Measurements from ENCODE around the gene CRX. TPM values are rescaled to one million over a fixed set of nuclear protein-coding genes. Genes with fewer than 3 reads are reported as not detected.

CRX gene
- total and polyA plus RNA-seq, 2 donors (not counting 1 experiment from before 2014, with no cell fraction given) = not detected

GRCh38 chr19:47826800-47827199, 5.1 kb downstream of the CRX start:
- 84% methylated on average over 6 of the region's 6 CpGs for WGBS (ENCODE audit: insufficient coverage)
- Mint-ChIP-seq H3K4me1 (no peaks in the 10 kb centered on the region), H3K27ac (no peak overlapping the region), H3K9me3 (ENCODE audit: insufficient read depth) (peaks cover 6% of the 10 kb centered on the region), H3K27me3 (peaks cover 7% of the 10 kb centered on the region), H3K4me3 (no peak overlapping the region)
- ChIA-PET CTCF (no interaction called here), POLR2A (no interaction called here)
- no peaks in the 10 kb centered on the region for H3K79me2 ChIP-seq (ENCODE audit: control insufficient read depth, insufficient read depth, low read length)
- H3K36me3 ChIP-seq (replicated peaks in 1 of 2; ENCODE audit: control extremely low read depth in 1 of 2, control insufficient read depth in 1 of 2, extremely low read depth in 1 of 2, insufficient read depth in 2 of 2, low read length in 1 of 2) = no peaks in the 10 kb centered on the region
- no peaks in the 10 kb centered on the region for H3K4me1 ChIP-seq (ENCODE audit: control insufficient read depth in 2 of 2, insufficient read depth in 2 of 2, low read length in 2 of 2)
- ATAC-seq (ENCODE audit: low read depth) (no peak), DNase-seq (no peak)
- no peak overlapping the region for H3K27ac ChIP-seq (ENCODE audit: low read length in 2 of 2)
- TF ChIP-seq CTCF (IDR thresholded peaks at IDR 0.05) (no peak), EZH2 (IDR thresholded peaks at IDR 0.05; ENCODE audit: borderline replicate concordance, insufficient read depth, low read depth, low read length, poor library complexity, severe bottlenecking) (no peak)
- H3K27me3 ChIP-seq (replicated peaks in 1 of 4; ENCODE audit: control extremely low read depth in 1 of 4, control insufficient read depth in 3 of 4, insufficient read depth in 4 of 4, low read length in 3 of 4) = no peaks in the 10 kb centered on the region
- intact Hi-C loops (cut with micrococcal nuclease) = no loop called here
- peaks cover 0 to 4% (median 0%) of the 10 kb centered on the region in 3 donors for H3K9me3 ChIP-seq (ENCODE audit: control extremely low read depth in 1 of 3, control insufficient read depth in 2 of 3, insufficient read depth in 1 of 3, low read length in 2 of 3)
- H3K4me3 ChIP-seq (ENCODE audit: control extremely low read depth in 1 of 5, extremely low read depth in 1 of 5, insufficient read depth in 1 of 5, low read depth in 2 of 5, low read length in 4 of 5) = no peak overlapping the region
- no peaks in the 10 kb centered on the region for H4K20me1 ChIP-seq (ENCODE audit: control insufficient read depth, insufficient read depth, low read length, poor library complexity, severe bottlenecking)
- H3K9ac ChIP-seq (ENCODE audit: low read length) = no peak overlapping the region
- no peak overlapping the region for H3K4me2 ChIP-seq (replicated peaks; ENCODE audit: low read depth, low read length, poor library complexity, severe bottlenecking)
- no peak overlapping the region for H2AFZ ChIP-seq (ENCODE audit: insufficient read depth, low read depth, low read length, poor library complexity, severe bottlenecking)

DNA sequence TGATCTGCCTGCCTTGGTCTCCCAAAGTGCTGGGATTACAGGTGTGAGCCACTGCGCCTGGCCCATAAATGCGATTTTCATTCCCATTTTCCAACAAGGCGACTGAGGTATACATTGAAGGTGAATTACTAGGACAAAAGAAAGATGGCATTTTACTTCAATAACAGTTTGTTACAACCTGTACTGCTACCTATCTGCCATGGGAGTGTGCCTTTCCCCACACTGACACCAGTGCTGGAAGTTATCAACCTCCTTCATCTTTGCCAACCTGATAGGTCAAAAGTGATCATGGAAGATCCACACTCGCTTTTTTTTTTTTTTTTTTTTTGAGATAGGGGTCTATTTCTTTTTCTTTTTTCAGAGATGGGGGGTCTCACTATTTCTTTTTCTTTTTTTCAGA, 11.0 kb downstream of the CRX start:
- POLR2A ChIA-PET = no interaction called here
- no peaks in the 10 kb centered on the region for H3K4me1 Mint-ChIP-seq
- WGBS (ENCODE audit: insufficient coverage) = no CpG with 5 or more reads among the region's 4 CpGs

More for the DNA sequence above, 11.0 kb downstream of the CRX start:
- no peak overlapping the region for H2AFZ ChIP-seq (ENCODE audit: insufficient read depth, low read depth, low read length, poor library complexity, severe bottlenecking)
- no peak overlapping the region for H3K4me3 ChIP-seq (ENCODE audit: control extremely low read depth in 1 of 5, extremely low read depth in 1 of 5, insufficient read depth in 1 of 5, low read depth in 2 of 5, low read length in 4 of 5)
- no peak overlapping the region for H3K4me2 ChIP-seq (replicated peaks; ENCODE audit: low read depth, low read length, poor library complexity, severe bottlenecking)
- TF ChIP-seq EZH2 (IDR thresholded peaks at IDR 0.05; ENCODE audit: borderline replicate concordance, insufficient read depth, low read depth, low read length, poor library complexity, severe bottlenecking) (no peak), CTCF (IDR thresholded peaks at IDR 0.05) (no peak)
- H3K36me3 ChIP-seq (replicated peaks in 1 of 2; ENCODE audit: control extremely low read depth in 1 of 2, control insufficient read depth in 1 of 2, extremely low read depth in 1 of 2, insufficient read depth in 2 of 2, low read length in 1 of 2) = no peaks in the 10 kb centered on the region
- ATAC-seq (ENCODE audit: low read depth) (no peak), DNase-seq (no peak)
- no peaks in the 10 kb centered on the region for H3K4me1 ChIP-seq (ENCODE audit: control insufficient read depth in 2 of 2, insufficient read depth in 2 of 2, low read length in 2 of 2)
- Mint-ChIP-seq H3K4me3 (no peak overlapping the region), H3K9me3 (ENCODE audit: insufficient read depth) (no peaks in the 10 kb centered on the region), H3K27me3 (no peaks in the 10 kb centered on the region), H3K27ac (no peak overlapping the region)
- no peak overlapping the region for H3K27ac ChIP-seq (ENCODE audit: low read length in 2 of 2)
- CTCF ChIA-PET = no interaction called here
- H3K9me3 ChIP-seq (ENCODE audit: control extremely low read depth in 1 of 3, control insufficient read depth in 2 of 3, insufficient read depth in 1 of 3, low read length in 2 of 3) = peaks cover 0 to 4% (median 0%) of the 10 kb centered on the region in 3 donors
- intact Hi-C loops (cut with micrococcal nuclease) = no loop called here
- H4K20me1 ChIP-seq (ENCODE audit: control insufficient read depth, insufficient read depth, low read length, poor library complexity, severe bottlenecking) = no peaks in the 10 kb centered on the region
- no peaks in the 10 kb centered on the region for H3K79me2 ChIP-seq (ENCODE audit: control insufficient read depth, insufficient read depth, low read length)
- no peaks in the 10 kb centered on the region for H3K27me3 ChIP-seq (replicated peaks in 1 of 4; ENCODE audit: control extremely low read depth in 1 of 4, control insufficient read depth in 3 of 4, insufficient read depth in 4 of 4, low read length in 3 of 4)
- no peak overlapping the region for H3K9ac ChIP-seq (ENCODE audit: low read length)

Measured in B cell (primary cell).